GM12892 (cell line): ENCODE data around the gene CDH13.

Source experiments
- POLR2A ChIP-seq: IDR thresholded peaks from 2 replicates; pipeline ENCODE4 v1.6.1; 2011; ENCODE audit warnings: low read depth, low read length, control low read depth
- POLR2AphosphoS5 ChIP-seq: IDR thresholded peaks from 2 replicates; pipeline ENCODE4 v1.6.1; 2011; ENCODE audit warnings: low read depth, low read length, control low read depth
- TAF1 ChIP-seq: IDR thresholded peaks from 2 replicates; pipeline ENCODE4 v1.6.1; 2011; ENCODE audit warnings: low read depth, mild to moderate bottlenecking, control low read depth, low read length, borderline replicate concordance

- TF ChIP-seq POLR2A: no peak
- TF ChIP-seq POLR2AphosphoS5: no peak
- TF ChIP-seq TAF1: no peak
These were observed 344.4 kb downstream of the CDH13 start for GRCh38 chr16:82971126-82971525.
